GM12874 (cell line): ENCODE results near the gene FAM98B.

Experiments
- CTCF ChIP-seq: IDR thresholded peaks from 2 replicates; pipeline ENCODE4 v1.5.1; 2011; ENCODE audit warnings: low read depth, mild to moderate bottlenecking, control low read depth, low read length, moderate library complexity; ENCODE audit not compliant: insufficient read depth

FAM98B gene

DNA sequence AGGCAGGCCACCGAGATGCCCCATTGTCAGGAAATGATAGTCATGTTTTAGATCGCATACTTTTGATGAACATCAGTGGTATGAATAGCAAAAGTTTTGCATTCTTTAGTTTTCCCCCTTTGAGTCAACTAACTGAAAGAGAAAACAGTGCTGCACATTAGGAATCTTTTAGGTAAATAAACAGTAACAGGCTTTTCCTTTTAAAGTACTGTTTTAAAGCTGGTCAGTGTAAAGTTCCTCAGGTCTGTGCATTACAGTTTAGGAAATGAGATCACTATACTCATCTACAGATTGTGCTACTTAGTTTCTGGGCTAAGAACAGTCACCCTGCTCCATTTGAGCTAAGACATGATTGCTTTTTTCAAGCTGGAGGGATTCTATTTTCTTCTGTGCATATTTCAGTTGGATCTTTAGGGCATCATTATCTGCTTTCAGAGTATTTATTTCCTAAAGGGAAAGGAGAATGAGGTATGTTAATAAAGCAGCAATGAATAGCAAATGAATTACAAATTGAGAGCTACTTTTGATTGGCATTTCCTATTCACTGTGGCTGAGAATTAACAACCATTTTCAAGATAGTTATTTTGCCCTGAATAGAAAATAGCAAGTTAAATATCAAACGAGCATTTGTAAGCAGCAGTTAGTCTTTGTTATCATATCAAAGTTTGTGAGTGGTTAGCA is 36.5 kb downstream of the FAM98B start:
- no peak for TF ChIP-seq CTCF

GRCh38 chr15:38496151-38496550 is 42.2 kb downstream of the FAM98B start:
- no peak for TF ChIP-seq CTCF

DNA sequence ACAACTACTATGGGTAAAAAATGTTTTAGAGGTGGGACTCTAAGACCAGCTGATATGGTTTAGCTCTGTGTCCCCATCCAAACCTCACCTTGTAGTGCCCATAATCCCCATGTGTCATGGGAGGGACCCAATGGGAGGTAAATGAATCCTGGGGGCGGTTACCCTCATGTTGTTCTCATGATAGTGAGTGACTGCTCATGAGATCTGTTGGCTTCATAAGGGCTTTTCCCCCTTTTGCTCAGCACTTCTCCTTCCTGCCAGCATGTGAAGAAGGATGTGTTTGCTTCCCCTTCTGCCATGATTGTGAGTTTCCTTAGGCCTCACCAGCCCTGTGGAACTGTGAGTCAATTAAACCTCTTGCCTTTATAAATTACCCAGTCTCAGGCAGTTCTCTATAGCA is 45.7 kb downstream of the FAM98B start:
- no peak for TF ChIP-seq CTCF

DNA sequence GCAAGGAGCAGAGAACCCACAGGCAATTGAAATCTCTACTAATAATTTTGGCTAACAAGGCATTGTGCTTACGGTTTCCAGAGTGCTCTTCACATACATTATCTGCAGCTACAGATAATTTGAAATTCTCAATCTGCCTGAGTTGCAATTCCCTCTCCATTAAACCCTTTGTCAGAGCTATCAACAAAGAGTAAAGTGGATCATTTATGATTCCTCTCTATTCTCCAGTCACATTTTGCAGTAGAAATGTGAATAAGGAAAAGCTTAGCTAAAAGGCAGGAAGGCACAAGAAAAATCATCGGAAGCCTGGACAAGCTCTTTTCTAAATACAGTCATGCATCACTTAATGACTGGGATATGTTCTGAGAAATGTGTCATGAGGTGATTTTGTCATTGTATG is 49.6 kb downstream of the FAM98B start:
- TF ChIP-seq CTCF = no peak

DNA sequence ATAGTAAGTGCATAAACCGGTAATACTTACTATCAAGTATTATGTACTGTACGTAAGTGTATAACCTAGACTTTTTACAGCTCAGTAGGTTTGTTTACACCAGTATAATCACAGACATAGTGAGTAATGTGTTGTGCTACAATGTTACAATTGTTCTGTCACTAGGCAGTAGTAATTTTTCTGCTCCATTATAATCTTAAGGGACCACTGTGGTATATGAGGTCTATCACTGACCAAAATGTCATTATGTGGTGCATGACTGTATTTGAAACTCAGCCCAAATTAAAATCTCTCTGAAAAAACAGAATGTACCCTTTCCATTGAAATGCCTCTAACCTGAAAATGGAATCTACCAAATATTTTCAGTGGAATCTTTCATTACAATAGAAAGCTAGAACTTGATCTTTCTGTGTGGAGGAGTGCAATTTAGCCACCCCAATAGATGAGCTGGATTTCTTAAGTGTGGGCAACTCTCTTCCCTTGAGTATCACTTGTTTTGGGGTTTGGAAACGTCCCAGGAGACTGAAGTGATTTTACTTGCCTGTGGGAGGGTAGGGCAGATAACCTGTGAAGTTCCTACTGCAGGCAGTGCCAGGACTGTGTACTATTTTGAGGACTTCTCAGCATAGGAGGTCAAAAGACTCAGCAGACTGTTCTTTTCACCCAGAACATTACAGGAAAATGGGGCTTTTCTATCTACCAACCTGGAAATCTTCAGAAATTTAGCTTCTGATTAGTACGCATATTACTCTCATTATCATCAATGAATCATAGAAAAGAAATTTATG is 50.9 kb downstream of the FAM98B start:
- TF ChIP-seq CTCF = no peak

- no peak for TF ChIP-seq CTCF
Measured at GRCh38 chr15:38506997-38507396, 53.1 kb downstream of the FAM98B start.

GRCh38 chr15:38507570-38507969 is 53.6 kb downstream of the FAM98B start:
- TF ChIP-seq CTCF = no peak
